Nephron progenitor cell (in vitro differentiated cells): ENCODE measurements around the gene TRIP6.

Experiments used
- DNase-seq: peaks from one replicate; pipeline ENCODE4 v3.0.0; 2021
- H3K27ac Mint-ChIP-seq: 2 replicates; pipeline ENCODE4 v1.8.0; 2021; ENCODE audit warnings: mild to moderate bottlenecking, moderate library complexity, mixed read lengths
- H3K27me3 Mint-ChIP-seq: 2 replicates; pipeline ENCODE4 v1.8.0; 2021; ENCODE audit warnings: mild to moderate bottlenecking, low read depth, mixed read lengths; ENCODE audit not compliant: poor library complexity
- H3K36me3 Mint-ChIP-seq: 2 replicates; pipeline ENCODE4 v1.8.0; 2021; ENCODE audit warnings: low read depth, mixed read lengths
- H3K4me1 Mint-ChIP-seq: 2 replicates; pipeline ENCODE4 v1.8.0; 2021; ENCODE audit warnings: mixed read lengths
- H3K4me3 Mint-ChIP-seq: 2 replicates; pipeline ENCODE4 v1.8.0; 2021; ENCODE audit warnings: mild to moderate bottlenecking, moderate library complexity, mixed read lengths
- H3K9me3 Mint-ChIP-seq: 2 replicates; pipeline ENCODE4 v1.8.0; 2021; ENCODE audit warnings: mild to moderate bottlenecking, moderate library complexity, mixed read lengths
- TF ChIP-seq, protein P1 (sequence below): fragments of 200-600 bp; sonication (generic); IDR thresholded peaks from 2 replicates; pipeline ENCODE4 v1.5.0; 2021; ENCODE audit warnings: antibody characterized with exemption

TRIP6 gene

DNA sequence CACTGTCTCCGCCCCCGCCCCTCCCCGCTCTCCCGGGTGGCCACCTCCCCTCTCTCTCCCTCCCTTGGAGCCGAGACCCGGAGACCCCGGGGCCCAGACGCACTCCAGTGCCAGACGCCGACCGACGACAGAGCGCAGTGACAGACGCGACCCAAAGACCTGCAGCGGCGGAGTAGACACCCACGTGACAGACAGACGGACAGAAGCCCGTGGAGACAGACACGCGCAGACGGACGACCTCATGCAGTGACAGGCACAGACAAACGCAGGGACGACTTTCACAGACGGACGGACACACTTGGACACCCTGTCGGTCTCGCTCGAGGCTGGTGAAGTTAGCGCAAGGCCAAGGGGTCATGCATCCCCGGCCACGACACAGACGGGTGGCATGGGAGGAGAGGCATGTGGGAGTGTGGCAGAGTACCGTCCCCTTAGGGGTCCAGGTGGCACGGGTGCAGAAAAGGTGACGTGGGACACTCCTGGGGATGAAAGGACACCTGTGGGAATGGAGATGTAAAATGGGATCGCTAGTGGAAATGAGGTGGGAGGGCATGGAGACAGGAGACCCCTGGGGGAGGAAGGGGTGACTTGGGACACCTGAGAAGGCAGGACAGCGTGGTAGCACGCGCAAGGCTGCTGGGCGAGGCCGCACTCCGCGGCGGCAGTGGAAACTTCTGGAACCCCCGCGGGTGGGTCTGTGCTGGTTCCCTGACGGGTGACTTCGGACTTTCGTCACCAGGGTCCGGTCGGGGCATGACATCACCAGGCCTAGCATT lies 29.0 kb downstream of the TRIP6 start:
- TF ChIP-seq, protein P1, sequence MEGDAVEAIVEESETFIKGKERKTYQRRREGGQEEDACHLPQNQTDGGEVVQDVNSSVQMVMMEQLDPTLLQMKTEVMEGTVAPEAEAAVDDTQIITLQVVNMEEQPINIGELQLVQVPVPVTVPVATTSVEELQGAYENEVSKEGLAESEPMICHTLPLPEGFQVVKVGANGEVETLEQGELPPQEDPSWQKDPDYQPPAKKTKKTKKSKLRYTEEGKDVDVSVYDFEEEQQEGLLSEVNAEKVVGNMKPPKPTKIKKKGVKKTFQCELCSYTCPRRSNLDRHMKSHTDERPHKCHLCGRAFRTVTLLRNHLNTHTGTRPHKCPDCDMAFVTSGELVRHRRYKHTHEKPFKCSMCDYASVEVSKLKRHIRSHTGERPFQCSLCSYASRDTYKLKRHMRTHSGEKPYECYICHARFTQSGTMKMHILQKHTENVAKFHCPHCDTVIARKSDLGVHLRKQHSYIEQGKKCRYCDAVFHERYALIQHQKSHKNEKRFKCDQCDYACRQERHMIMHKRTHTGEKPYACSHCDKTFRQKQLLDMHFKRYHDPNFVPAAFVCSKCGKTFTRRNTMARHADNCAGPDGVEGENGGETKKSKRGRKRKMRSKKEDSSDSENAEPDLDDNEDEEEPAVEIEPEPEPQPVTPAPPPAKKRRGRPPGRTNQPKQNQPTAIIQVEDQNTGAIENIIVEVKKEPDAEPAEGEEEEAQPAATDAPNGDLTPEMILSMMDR = no peak
- Mint-ChIP-seq H3K9me3 (no peaks in the 10 kb centered on the region), H3K27me3 (peaks cover 51% of the 10 kb centered on the region), H3K27ac (no peak overlapping the region), H3K4me3 (peak overlapping the region; percentile 82), H3K4me1 (peaks cover 34% of the 10 kb centered on the region), H3K36me3 (no peaks in the 10 kb centered on the region)
- peak; percentile 57 for DNase-seq

DNA sequence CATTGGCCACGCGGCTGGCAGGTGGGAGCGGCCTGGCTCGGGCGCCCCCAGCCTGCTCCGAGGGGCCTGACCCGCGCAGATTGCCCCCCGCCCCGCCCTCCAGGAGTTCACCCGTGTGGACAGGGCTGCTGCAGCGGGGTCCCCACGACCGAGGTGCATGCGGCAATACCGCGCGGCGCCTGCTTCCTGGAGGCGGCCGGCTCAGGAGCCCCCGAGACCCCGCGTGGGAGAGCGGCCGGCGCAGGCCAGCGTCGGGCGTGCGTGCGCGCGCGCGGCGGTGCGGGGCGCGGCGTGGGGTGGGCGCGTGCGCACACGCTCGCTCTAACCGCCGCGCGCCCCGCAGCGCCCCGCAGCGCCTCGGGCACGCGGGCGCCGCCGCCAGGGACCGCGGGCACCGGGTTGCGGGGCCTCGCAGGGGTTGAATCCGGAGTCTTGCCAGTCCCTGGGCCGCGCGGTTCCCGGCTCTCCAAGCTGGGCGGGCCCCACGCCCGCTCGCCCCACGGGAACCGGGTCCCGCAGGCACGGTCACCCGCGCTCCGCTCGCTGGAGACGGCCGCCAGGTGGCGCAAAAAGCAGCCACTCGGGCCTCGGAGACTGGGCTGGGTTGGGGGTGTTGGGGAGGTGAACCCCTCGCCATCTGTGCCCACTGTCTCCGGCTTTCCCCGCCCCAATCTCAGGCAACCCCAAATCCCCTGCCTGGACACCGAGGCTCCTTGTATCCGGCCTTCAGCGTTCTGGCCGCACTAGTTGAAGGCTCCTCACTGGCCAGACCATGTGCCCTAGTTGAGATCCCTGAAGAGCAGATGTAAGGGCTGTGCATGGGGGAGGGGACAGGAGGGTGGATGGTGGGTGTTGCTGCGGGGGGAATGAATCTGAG lies 29.8 kb downstream of the TRIP6 start:
- Mint-ChIP-seq H3K4me1 (peaks cover 25% of the 10 kb centered on the region), H3K27me3 (peaks cover 53% of the 10 kb centered on the region), H3K27ac (no peak overlapping the region), H3K36me3 (no peaks in the 10 kb centered on the region), H3K9me3 (no peaks in the 10 kb centered on the region), H3K4me3 (peak overlapping the region; percentile 71)
- TF ChIP-seq, protein P1 = peak; percentile 62
- peak; percentile 79 for DNase-seq

DNA sequence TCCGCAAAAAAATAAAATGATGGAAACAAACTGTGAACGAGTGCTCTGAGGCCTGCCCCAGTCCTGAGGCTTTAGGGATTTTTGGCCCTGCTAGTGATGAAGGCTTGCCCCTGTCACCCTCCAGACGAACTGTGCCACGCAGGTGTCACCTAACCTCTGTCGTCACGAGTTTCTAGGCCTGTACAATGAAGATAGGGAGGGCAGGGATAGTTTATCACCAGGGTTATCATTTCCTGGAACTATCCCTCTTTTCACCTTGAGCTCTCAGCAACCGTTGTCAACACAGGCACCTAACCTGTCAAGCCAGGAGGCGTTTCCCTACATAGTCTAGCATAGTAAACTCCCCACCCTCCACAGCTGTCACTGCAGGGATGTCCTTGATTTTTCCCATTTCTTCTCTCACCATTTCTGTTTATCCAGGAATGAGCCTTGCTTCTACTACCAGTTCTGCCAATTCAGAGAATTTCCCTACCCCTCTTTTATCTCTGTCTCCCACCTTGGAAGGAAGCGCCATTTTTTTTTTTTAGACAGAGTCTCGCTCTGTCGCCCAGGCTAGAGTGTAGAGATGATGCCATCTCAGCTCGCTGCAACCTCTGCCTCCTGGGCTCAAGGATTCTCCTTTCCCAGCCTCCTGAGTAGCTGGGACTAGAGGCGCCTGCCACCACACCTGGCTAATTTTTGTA lies 30.7 kb downstream of the TRIP6 start:
- Mint-ChIP-seq H3K9me3 (no peaks in the 10 kb centered on the region), H3K36me3 (no peaks in the 10 kb centered on the region), H3K4me3 (peak overlapping the region; percentile 37), H3K4me1 (peaks cover 17% of the 10 kb centered on the region), H3K27me3 (peaks cover 57% of the 10 kb centered on the region), H3K27ac (no peak overlapping the region)
- TF ChIP-seq, protein P1 = no peak
- DNase-seq = no peak

DNA sequence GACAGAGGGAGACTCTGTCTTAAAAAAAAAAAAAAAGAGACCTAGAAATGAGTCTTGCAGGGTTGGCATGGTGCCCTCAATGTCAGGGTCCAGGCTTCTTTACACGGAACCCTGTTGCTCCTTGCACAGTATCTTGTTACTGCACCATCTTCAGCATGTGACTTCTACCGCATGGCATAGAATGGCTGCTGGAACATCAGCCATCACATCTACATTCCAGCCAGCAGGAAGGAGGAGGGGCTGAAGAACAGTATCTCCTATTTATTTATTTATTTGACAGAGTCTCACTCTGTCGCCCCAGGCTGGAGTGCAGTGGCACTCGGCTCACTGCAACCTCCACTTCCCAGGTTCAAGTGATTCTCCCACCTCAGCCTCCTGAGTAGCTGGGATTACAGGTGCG lies 32.2 kb downstream of the TRIP6 start:
- H3K27me3 Mint-ChIP-seq = peaks cover 52% of the 10 kb centered on the region
- no peaks in the 10 kb centered on the region for H3K9me3 Mint-ChIP-seq

DNA sequence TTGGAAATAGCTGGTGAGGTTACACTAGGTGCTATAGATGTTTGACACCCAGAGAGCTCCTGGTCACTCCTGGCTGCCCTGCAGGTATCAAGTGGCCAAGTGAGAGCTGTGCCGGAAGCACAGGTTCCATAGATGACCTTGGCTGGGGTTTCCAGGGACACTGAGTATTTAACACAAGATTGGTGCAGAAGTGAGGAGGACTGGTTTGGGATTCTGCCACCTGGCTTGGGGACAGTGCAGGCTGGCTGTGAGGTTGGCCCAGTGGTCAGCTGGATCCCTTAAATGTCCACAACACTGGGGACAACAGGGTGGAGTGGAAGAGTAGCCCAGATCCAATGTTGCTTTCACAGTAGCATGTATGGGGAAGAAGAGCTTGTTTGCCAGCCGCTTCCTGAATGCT lies 33.8 kb downstream of the TRIP6 start:
- no peaks in the 10 kb centered on the region for H3K36me3 Mint-ChIP-seq
- no peaks in the 10 kb centered on the region for H3K9me3 Mint-ChIP-seq
- DNase-seq = no peak
- TF ChIP-seq, protein P1 = no peak
- peaks cover 5% of the 10 kb centered on the region for H3K4me1 Mint-ChIP-seq
- no peak overlapping the region for H3K4me3 Mint-ChIP-seq
- peaks cover 49% of the 10 kb centered on the region for H3K27me3 Mint-ChIP-seq
- no peak overlapping the region for H3K27ac Mint-ChIP-seq

More for the DNA sequence above, 32.2 kb downstream of the TRIP6 start:
- no peak overlapping the region for H3K4me3 Mint-ChIP-seq
- no peak overlapping the region for H3K27ac Mint-ChIP-seq
- H3K36me3 Mint-ChIP-seq = no peaks in the 10 kb centered on the region
- TF ChIP-seq, protein P1 = no peak
- peaks cover 8% of the 10 kb centered on the region for H3K4me1 Mint-ChIP-seq
- DNase-seq = no peak
